Fibroblast of upper back skin (primary cell): Measurements from ENCODE around the gene MCRIP1.

Source experiments
- DNase-seq: peaks from one replicate; pipeline ENCODE4 v3.0.0-alpha.2; 2013

The MCRIP1 gene

GRCh38 chr17:81833160-81833920 is at the start of gene MCRIP1:
Gene MCRIP1 (minus strand): TSS chr17:81833291. CDS start chr17:81824506, 8,785 bp downstream.
- DNase-seq: peak; percentile 90

- DNase-seq: no peak
Observed at GRCh38 chr17:81879121-81879520, 46.0 kb upstream of the MCRIP1 start.

- no peak for DNase-seq
Observed at GRCh38 chr17:81878294-81878693, 45.2 kb upstream of the MCRIP1 start.

- no peak for DNase-seq
Observed at GRCh38 chr17:81877569-81877968, 44.5 kb upstream of the MCRIP1 start.

- DNase-seq: peak; percentile 88
Observed at GRCh38 chr17:81871387-81872230, 38.5 kb upstream of the MCRIP1 start.

GRCh38 chr17:81870981-81871386 is 37.9 kb upstream of the MCRIP1 start, which contains the start of gene ARHGDIA:
Gene ARHGDIA (minus strand): TSS chr17:81871337. CDS start chr17:81869930, 1,407 bp downstream.
- peak; percentile 9 for DNase-seq

- peak; percentile 41 for DNase-seq
Observed at GRCh38 chr17:81870131-81870980, 37.3 kb upstream of the MCRIP1 start.

GRCh38 chr17:81869221-81870130 is 36.4 kb upstream of the MCRIP1 start:
- DNase-seq: peak; percentile 44

- DNase-seq: peak; percentile 91
Observed at GRCh38 chr17:81868674-81869220, 35.7 kb upstream of the MCRIP1 start.

- no peak for DNase-seq
Observed at GRCh38 chr17:81867991-81868673, 35.0 kb upstream of the MCRIP1 start.

GRCh38 chr17:81867170-81867990 is 34.3 kb upstream of the MCRIP1 start:
- DNase-seq: peak; percentile 65

GRCh38 chr17:81866440-81867169 is 33.5 kb upstream of the MCRIP1 start:
- peak; percentile 10 for DNase-seq

GRCh38 chr17:81865733-81866439 is 32.8 kb upstream of the MCRIP1 start:
- peak; percentile 22 for DNase-seq

GRCh38 chr17:81865358-81865732 is 32.3 kb upstream of the MCRIP1 start:
- DNase-seq: no peak

- no peak for DNase-seq
Observed at GRCh38 chr17:81863833-81864768, 31.0 kb upstream of the MCRIP1 start.

GRCh38 chr17:81863123-81863675 is 30.1 kb upstream of the MCRIP1 start:
- peak; percentile 14 for DNase-seq
